Measurements from ENCODE around the gene GALNT9.

The GALNT9 gene

DNA sequence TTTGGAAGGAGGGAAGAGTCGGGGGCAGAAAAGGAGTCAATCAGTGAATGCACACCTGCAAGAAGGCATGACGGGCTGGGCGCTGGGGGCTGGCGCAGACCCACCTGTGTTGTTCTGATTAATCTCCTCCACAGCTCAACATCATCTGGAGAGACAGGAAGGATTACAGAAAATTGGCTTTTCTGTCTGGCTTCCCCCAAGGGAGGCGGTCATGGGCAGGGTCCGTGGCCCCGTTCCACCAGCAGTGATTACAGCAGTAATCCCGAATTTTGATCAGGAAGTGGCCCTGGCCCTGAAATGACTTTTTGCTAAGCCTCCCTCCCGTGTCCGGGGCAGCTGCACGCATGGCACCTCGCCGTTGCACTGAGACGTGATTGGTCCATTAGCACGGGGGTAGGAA is 24.4 kb upstream of the GALNT9 start:
- no peak for DNase-seq (ENCODE audit: low read depth)
- no peak overlapping the region for H3K4me3 ChIP-seq (ENCODE audit: control insufficient read depth, low read depth, low read length)
- TF ChIP-seq, protein P1, sequence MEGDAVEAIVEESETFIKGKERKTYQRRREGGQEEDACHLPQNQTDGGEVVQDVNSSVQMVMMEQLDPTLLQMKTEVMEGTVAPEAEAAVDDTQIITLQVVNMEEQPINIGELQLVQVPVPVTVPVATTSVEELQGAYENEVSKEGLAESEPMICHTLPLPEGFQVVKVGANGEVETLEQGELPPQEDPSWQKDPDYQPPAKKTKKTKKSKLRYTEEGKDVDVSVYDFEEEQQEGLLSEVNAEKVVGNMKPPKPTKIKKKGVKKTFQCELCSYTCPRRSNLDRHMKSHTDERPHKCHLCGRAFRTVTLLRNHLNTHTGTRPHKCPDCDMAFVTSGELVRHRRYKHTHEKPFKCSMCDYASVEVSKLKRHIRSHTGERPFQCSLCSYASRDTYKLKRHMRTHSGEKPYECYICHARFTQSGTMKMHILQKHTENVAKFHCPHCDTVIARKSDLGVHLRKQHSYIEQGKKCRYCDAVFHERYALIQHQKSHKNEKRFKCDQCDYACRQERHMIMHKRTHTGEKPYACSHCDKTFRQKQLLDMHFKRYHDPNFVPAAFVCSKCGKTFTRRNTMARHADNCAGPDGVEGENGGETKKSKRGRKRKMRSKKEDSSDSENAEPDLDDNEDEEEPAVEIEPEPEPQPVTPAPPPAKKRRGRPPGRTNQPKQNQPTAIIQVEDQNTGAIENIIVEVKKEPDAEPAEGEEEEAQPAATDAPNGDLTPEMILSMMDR (conservative IDR thresholded peaks at IDR 0.05; ENCODE audit: control insufficient read depth, insufficient read depth, low read depth, low read length), result no peak

DNA sequence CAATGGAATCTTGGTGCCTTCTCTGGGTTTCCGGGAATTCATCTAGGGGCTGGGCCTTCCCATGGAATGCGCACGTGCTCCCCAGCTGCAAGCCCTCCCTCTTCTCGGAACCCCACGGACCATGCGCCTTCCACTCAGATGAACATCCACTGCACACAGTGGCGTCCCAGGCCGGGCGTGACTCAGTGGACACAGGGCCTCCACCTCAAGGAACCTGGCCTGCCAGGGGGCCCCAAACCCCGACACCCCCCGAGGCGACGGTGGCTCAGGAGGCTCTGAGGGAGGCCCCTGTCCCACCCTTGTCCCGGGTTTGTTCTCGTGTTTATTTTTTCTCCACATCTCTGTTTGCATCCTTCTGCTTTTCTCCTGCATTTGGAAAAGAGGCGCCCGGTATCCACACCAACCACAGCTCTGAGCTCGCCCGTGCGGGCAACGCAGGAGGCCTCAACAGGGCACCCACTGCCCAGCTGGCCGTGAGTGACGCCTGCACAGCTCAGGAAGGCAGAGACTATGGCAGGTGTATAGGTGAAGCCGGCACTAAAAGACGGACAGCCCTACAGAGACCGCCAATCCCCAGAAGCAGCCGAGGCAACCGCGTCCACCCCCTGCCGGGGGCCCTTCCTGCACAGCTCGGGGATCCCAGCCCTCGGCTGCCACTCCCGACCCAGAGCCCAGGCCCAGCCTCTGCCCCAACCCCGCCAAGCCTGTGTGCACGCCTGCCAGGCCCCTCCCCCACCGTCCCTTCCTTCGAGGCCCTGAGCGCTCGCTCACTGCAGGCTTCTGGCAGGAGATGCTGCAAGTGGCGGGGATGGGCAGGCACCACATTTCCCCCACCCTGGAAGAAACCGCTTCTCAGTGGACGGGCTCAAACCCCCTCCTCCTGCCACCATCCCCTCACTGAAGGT is 23.8 kb upstream of the GALNT9 start:
- DNase-seq (ENCODE audit: low read depth), result no peak
- H3K4me3 ChIP-seq (ENCODE audit: control insufficient read depth, low read depth, low read length), result no peak overlapping the region
- TF ChIP-seq, protein P1 (conservative IDR thresholded peaks at IDR 0.05; ENCODE audit: control insufficient read depth, insufficient read depth, low read depth, low read length), result no peak

DNA sequence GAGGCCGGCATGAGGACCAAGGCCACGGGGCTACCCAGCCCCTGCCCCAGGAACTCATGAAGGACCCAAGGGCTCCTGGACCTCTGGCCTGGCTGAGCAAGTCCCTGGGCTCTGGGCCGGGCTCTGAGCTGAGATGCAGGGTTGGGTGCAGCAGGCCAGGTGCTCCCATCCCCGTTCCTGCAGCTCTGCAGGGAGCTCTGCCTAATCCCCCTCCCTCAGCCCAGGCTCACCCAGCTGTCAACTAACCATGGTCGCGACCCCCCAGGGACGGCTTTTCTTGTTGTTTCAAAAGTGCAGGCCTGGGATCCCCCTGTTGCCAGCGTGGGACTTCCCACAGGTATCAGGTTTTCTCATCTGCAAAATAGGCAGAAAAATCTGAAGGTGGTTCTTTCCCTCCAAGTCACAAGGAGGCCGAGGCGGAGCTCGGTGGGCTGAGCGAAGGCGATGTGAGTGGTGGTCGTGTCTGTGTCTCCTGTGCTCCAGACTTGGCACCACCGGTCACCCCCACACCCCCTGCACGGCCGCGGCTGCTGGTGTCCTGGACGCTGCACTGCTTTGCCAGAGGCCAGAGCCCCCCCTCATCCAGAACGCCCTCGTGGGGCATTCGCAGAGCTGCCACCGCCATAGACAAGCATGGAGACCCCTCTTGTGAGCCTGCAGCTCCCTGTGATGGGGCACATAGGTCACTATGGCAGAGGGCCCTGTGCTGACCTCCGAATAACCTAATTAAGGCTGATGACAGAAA is 22.5 kb upstream of the GALNT9 start:
- no peak for DNase-seq (ENCODE audit: low read depth)
- H3K4me3 ChIP-seq (ENCODE audit: control insufficient read depth, low read depth, low read length), result no peak overlapping the region
- TF ChIP-seq, protein P1 (conservative IDR thresholded peaks at IDR 0.05; ENCODE audit: control insufficient read depth, insufficient read depth, low read depth, low read length), result no peak

DNA sequence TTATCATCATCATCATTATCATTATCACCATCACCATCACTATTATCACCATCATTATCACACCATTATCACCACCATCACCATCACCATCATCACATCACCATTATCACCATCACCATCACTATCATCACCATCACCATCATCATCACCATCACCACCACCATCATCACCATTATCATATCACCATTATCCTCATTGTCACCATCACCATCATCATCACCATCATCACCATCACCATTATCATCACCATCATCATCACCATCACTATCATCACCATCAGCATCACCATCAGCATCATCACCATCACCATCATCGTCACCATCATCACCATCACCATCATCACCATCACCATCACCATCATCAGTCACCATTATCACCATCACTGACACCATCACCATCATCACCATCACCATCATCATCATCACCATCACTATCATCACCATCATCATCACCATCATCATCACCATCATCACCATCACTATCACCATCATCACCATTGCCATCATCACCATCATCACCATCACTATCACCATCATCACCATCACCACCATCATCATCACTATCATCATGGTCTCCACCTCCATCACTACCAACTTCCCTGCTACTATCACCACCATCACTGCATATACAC is 20.2 kb upstream of the GALNT9 start:
- TF ChIP-seq, protein P1 (conservative IDR thresholded peaks at IDR 0.05; ENCODE audit: control insufficient read depth, insufficient read depth, low read depth, low read length), result no peak
- no peak overlapping the region for H3K4me3 ChIP-seq (ENCODE audit: control insufficient read depth, low read depth, low read length)
- no peak for DNase-seq (ENCODE audit: low read depth)

DNA sequence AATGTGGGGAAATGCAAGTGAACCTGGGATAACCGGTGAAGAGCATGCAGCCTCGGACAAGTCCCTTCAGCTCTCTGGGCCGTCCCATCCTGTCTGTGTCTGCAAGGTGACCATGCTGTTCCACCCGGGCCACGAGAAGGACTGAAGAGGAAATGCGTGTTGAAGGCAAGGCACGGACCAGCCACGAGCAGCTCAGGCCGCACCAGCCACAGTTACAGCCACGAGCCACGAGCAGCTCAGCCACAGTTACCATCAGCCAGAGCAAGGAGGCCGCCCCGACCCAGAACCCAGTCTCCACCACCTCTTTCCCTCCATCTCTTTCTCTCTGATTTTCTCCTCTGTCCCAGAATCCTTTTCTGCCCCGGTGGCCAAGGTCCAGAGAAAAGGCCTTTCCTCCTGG is 18.8 kb upstream of the GALNT9 start:
- TF ChIP-seq, protein P1 (conservative IDR thresholded peaks at IDR 0.05; ENCODE audit: control insufficient read depth, insufficient read depth, low read depth, low read length), result no peak
- no peak for DNase-seq (ENCODE audit: low read depth)
- no peak overlapping the region for H3K4me3 ChIP-seq (ENCODE audit: control insufficient read depth, low read depth, low read length)

DNA sequence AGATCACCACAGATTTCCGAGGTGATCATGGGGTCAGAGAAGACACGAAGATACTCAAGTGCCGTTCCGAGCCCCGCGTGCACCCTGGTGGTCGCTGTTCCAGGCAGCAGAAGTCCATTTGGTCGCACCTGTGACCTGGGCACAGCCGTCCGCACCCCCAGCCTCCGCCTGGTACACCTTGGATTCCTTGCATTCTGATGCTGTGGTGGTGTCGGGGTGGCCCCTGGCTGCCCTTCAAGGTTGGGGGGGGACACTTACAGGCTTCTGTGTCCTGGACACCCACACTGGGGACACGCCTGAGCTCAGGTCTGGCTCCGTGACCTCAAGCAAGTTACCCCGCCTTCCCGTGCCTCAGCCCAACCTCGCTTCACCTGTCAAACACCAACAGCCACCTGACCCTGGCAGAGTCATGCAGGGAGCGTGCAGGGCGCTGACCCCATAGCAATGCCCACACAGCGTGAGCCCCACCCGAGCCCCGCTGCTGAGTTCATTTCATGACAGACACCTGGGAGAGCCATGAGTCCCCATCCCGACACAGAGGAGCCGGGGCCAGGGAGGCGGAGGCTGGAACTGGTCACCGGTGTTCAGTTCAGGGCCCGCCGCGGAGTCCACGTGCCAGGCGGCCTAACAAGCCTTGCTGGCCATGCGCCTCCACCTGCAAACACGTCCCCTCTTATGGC is 17.9 kb upstream of the GALNT9 start:
- no peak for DNase-seq (ENCODE audit: low read depth)
- H3K4me3 ChIP-seq (ENCODE audit: control insufficient read depth, low read depth, low read length), result no peak overlapping the region
- TF ChIP-seq, protein P1 (conservative IDR thresholded peaks at IDR 0.05; ENCODE audit: control insufficient read depth, insufficient read depth, low read depth, low read length), result no peak

Data from fibroblast of mammary gland (primary cell).